HG03457 (cell line): ENCODE data around the gene NEO1.

Experiments
- ATAC-seq: cut with Tn5 transposase; IDR thresholded peaks from one replicate; pipeline ENCODE4 v1.9.1; 2021; ENCODE audit warnings: moderate number of reproducible peaks; ENCODE audit not compliant: unreplicated experiment

Gene NEO1

DNA sequence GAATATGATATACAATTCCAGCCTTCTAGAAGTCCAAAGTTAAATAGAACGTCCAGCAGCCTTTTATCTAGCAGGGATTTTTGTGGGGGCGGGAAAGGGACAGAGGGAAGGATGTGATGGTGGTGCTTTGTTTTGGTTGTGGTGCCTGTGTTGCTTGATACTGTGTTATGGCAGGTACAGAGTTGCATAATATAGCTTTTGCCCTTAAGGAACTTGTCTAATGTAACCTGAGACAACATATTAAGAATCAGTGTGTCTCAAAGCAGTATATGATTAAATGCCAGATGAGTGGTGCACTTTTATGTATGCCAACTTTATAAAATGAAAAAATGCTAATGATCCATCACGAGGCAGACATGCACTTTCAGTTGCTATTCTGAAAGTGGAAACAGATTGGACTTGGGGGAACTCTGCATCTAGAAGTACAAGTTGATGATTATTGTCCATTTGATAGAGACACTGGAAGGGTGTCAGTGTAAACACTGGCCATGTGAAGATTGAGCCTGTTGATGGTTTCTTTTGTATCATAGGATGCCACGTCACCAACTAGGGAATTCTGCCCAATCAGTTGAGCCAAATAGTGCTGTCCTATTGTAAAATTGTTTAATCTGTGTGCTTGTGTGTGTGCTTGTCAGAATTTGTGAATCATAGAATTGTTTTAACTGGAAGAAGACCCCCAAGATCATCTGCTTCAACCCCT lies 23.0 kb downstream of the NEO1 start:
- ATAC-seq = no peak

DNA sequence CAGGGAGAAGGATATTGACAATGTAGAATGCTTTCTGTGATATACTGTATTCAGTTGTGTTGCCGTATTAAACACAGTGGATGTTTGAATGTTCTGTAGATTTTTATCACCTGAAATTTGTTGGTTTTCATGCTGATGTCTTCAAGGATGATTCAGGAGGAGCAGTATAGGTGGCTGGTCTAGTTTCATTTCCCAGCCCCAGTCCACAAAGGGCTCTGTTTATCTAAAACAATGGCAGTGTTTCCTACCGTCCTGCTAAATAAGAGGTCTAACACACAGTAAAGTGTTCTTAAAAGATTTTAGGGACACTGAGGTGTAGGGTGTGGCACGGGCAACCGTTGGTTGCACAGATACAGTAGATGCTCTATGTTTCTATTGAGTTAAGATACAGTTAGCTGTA lies 26.0 kb downstream of the NEO1 start:
- ATAC-seq = no peak

DNA sequence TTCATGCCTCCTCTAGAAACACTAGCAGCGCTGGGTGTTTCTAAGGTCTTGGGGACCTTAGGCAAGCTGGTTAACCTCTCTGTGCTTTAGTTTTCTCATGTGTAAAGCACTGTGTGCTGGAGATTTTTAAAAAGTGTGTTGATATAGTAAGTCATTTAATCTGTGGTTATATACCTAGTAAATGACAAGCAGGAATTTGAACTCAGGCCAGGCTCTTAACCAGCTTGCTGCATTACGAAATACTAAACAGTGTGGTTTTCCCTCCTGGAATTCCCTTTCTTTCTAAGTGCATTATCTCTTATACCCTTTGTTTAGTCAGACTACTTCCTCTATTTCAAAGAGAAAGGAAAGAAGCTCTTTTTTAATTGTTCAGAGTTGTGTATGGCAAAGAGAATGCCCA lies 26.5 kb downstream of the NEO1 start:
- ATAC-seq = no peak

DNA sequence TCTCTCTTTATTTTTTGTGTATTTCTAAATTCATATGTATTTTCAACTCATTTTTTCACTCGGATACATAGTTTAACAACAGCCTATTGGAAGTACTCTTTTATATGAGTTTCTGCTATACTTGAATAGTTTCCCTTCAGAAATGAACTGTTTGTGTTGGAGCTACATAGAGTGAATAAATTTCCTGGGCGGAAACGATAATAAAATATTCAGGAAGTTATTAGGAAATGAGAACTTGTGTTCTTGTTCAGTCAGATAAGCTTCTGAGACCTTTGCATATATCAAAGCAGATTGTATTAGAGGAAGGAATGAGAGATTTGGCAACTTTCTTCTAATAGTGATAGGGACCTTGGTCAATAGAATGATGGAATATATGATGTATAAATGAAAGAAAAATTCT lies 27.3 kb downstream of the NEO1 start:
- no peak for ATAC-seq

DNA sequence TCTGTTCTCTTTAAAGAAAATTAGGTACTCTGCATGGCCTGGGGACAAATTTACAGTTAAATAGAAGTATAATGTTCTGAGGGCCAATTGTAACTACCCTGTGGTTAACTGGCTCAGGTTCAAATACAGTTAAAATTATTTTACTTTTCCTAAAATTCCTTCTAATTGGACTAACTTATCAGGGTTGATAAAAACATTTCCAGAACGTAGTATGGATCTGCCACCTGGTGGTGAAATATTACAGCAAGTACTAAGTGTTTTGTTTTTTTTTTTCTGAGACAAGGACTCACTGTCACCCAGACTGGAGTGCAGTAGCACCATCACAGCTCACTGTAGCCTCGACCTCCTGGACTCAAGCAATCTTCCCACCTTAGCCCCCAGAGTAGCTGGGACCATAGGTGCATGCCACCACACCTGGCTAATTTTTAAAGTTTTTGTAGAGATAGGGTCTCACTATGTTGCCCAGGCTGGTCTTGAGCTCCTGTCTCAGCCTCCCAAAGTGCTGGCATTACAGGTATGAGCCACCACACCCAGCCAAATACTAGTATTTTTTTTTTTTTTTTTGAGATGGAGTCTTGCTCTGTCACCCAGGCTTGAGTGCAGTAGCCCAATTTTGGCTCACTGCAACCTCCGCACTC lies 29.2 kb downstream of the NEO1 start:
- ATAC-seq = no peak

DNA sequence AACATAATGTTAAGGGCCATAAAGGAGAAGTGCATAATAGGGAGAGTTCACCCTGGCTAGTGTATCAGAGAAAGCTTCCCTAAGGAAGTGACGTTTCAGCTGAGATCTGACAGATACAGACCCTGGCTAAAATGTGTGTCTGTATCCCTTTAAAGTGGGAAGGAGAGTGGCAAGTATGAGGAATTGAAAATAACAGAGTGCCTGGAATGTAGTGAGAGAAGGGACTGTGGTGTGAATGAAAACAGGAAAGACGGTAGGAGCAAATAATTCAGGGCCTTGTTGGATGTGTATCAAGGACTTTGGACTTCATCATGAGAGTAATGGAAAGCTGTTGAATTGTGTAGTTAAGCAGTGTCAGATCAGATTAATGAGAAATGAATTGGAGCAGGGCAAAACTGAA lies 30.5 kb downstream of the NEO1 start:
- no peak for ATAC-seq

DNA sequence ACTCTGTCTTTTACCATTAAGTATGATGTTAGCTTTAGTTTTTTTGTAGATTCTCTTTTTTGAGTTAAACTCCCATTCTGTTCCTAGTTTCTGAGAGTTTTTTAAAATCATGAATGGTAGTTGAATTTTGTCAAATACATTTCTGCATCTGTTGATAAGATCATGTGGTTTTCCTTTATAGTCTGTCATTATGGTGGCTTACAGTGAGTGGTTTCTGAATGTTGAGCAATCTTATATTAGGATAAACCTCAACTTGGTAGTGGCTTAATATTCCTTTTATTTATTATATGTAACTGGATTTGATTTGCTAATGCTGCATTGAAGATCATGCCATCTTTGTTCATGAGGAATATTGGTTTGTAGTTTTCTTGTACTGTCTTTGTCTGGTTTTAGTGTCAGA lies 34.8 kb downstream of the NEO1 start:
- ATAC-seq = no peak

DNA sequence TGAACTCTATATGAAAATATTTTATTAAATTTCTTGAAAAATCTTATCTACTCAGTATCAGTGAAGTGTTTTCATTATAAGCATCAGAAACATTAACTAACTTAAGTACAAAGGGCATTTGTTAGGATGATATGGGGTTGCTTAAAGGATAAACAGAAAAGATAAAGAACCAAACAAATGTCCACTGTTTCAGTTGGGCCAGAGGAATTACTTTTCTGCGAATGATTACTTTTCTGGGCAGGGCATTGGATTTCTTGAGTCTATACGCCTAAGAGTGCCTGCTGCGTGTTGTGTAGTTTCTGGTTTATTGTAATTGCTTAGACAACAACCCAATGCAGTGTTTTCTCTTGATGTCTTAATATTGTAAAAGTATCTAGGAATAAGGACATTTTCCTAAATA lies 52.8 kb downstream of the NEO1 start:
- no peak for ATAC-seq

DNA sequence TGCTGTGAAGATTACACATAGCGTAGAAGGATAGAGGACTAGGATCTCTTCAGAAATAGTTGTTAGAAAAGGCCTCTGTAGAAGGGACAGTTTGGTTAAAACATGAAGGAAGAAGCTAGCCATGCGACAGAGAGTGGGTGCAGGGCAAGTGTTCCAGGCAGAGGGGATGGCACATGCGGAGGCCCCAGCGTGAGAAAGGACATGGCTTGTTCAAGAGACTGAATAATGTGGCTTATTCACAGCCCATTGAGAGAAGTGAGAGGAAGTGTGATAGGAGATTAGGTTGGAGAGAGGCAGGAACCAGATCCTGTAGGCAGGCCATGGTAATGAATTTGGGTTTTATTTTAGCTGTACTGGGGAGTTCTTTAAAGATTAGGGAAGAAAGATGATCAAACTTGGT lies 56.4 kb downstream of the NEO1 start:
- no peak for ATAC-seq

DNA sequence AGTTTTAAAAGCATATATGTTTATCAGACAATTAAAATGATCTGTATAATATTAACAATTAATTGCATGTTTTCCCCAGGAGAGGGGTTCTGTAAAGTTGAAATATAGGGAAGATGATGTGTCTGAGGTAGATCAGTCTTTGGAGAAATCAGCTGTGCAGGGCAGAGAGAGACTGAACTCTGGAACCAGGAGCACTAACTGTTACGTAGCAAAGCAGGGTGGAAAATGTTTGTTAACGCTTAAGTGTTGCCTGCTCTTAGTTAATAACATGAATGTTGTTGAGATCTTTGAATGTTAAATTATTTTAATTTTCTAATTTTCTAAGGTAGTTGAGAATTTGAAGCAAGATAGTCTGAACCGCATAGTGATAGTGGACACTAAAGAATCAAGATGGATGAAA lies 57.5 kb downstream of the NEO1 start:
- ATAC-seq = no peak

DNA sequence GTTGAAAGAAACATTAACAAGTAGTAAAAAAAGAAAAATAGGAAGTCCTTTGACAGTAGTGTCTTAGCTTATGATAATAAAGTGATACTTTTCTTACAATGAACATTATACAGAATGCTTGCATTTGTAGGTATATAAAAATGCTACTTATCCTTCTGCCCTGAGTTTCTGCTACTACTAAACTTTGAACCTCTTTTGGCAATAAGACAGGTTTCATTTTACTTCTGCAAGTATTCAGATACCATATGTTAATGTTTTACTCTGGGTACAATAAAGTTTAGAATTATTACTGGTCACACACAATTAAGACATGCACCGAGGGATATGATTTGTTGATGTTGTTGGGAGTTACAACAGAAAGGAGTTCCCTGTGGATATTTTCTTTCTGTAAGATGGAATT lies 57.9 kb downstream of the NEO1 start:
- no peak for ATAC-seq

DNA sequence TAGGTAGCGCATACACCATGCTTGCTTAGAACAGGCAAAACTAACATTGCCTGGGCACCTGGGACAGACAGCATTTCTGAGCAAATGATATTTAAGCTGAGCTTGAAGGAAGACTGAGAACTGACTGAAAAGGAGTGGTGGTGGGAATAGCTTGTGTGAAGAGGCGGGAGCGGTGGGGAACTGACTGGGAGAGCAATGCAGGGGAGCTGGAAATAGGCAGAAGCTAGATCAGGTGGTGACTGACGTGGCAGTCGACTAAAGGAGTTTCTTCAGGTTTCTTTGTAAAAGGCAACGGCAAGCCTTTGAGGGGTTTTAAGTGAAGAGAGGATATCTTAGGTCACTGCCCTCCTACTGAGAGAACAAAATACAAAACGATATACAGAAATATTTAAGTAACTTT lies 61.8 kb downstream of the NEO1 start:
- no peak for ATAC-seq

DNA sequence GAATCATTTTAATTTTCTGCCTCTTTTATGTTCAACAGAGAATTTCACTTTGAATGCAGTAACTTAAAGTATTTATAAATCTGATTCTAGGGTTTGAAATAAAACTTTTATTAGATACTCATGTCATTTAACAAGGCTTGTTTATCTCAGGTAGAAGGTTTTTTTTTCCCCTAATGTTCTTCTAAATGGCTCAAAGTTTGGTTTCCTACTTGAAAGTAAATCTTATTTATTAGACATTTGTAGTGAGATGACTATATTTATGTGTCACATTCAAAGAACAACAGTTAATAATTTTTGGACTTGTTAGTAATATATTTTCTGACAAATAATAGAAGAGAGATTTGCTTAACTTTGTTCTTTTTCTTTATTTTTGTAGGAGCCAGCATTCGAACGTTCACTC lies 63.9 kb downstream of the NEO1 start:
- no peak for ATAC-seq

DNA sequence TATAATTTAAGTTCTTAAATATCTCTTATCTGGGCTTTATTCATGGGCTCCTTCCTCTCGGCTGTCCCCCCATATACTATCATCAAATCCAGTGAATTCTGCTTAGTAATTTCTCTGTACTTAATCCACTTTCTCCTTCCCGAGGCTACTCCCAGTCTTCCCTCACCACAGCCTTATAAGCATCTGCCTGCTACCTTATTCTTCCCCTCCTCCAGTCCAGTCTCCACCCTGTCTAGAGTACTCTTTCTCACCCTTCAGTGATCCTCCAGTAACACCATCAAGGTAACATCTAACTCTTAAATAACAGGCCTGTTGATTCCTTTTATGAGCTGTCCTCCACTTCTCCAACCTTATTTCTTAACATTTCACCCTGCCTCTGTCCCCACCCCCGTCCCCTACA lies 65.8 kb downstream of the NEO1 start:
- no peak for ATAC-seq

DNA sequence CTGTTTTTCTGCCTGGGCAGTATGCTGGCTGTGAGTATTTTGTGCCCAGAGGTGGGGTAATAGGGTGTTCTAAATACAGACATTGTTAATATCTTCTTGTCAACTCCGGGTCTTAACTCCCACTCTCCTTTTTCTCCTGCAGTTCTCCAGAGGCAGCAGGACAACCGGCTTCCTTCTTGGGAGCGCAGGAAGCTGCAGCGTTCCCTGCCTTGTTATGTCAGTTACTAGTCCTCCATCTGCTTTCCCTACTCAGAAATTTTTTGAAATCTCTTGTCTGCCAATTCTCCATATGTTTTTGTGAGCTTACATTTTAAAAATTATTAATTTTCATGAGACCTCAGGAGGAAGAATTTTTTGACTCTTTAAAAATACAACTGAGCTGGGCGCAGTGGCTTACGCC lies 67.2 kb downstream of the NEO1 start:
- no peak for ATAC-seq

DNA sequence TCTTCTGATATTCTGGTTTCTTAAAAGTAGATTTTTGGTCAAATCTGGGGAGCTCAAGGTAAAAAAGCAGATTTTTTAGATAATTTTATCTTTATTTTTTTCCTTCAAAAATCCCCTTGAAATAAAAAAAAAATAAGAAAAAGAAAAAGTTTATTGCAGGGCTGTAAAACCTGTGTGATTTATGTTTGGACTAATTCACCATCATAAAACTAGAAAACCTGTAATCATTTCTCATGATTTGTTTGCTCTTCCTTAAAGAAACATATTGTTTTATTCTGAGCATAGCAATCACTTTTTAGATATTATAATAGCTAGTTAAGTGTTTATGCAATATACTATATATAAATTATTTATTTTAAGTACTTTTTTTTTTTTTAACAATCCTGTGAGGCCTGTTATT lies 68.0 kb downstream of the NEO1 start:
- ATAC-seq = no peak

DNA sequence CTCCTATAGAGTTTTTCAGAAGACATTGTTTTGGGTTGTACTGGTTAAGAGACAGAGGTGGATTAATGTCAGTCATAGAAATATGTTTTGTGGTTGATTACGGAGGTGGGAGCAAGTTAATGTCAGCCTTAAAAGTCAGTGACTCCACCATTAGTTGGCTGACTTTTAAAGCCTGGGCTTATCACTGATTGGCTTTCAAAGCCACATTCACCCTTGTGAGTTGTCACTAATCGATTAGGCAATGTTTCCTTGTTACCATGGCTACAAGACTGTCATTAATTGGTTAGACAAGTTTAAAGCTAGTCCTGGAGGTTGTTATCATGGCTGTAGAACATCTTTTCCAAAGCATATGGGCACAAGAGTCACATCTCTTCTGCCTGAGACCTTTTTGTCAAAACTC lies 73.0 kb downstream of the NEO1 start:
- ATAC-seq = no peak

DNA sequence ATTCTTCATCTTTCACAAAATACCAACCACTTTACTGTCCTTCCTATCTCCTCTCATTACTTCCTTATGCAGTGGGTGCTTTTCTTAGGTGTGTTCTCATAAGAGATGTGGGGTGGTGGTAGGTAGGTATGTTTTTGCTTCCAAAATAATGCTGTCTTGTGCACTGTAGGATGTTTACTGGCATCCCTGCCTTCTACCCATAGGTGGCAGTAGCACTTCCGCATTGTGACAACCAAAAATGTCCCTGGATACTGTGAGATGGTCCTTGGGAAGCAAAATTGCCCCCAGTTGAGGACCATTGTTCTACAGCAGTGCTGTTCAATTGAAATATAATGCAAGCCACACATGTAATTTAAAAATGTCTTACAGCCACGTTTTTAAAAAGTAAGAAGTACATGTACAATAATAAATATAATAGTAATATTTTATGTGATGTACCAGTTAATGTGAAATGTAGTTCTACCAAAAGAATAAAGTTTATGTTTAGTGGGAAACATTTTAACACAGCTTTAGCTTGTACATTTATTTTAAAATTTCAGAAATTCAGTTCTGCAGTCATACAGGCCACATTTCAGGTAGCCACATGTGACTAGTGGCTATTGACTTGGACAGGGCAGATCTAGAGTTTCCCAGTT lies 75.2 kb downstream of the NEO1 start:
- no peak for ATAC-seq

DNA sequence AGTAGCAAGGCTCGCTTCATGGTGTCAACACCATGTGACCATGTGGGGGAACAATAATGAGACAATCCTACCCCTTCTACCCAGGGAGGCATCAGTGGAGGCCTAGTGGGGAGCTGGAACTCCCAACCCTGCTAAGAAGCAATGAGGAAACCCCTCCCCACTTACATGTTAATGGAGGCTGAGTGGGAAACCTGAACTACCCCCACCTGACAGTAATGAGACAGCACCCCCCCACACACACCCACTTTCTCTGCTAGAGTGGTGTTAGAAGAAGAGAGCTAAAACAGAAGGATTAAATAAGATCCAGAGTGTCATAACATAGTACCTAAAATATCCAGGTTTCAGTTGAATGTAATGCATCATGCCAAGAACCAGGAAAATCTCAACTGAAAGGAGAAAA lies 78.6 kb downstream of the NEO1 start:
- no peak for ATAC-seq

DNA sequence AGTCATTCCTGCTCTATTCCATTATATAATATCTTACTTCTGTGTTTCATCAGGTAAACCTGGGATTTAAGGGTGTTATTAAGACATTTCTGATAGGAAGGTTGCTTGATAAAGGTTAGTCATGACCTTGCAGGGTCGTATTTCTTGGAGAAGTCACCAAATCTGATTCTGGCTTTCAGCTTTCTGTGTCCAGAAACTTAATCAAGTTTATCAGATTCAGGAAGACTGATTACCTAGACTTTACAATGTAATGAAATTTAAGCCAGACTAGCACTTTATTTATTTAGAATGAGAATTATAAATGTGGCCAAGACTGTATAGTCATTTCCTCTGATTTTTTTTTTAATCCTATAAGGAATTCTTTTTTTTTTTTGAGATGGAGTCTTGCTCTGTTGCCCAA lies 81.9 kb downstream of the NEO1 start:
- ATAC-seq = no peak

DNA sequence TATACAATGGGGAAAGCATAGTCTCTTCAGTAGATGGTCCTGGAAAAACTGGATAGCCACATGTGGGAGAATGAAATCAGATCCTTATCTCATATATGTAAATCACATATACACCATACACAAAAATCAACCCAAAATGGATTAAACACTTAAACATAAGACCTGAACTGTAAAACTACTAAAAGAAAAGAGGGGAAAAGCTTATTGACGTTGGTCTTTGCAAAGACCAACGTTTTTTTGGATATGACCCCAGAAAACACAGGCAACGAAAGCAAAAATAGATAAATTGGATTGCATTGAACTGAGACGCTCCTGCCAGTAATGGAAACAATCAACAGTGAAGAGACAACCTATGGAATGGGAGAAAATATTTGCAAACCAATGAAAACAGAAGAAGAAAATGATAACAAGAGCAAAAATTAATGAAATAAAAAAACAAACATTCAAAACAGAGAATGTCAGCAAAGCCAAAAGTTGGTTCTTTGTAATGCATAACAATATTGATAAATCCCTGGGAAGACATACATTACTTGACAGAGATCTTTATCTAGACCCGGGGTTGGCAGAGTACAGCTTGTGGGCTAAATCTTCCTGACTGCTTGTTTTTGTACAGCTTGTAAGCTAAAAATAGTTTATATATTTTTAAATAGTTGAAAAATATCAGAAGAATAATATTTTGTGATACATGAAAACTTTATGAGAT lies 86.9 kb downstream of the NEO1 start:
- ATAC-seq = no peak
